ENCODE data around the gene UBE2Q1. TPM values are rescaled to one million over a fixed set of nuclear protein-coding genes. Genes with fewer than 3 reads are reported as not detected.

UBE2Q1 gene
- total and polyA plus RNA-seq, 3 donors from 2014 or later: 63.5 to 128 (median 65.2) TPM

DNA sequence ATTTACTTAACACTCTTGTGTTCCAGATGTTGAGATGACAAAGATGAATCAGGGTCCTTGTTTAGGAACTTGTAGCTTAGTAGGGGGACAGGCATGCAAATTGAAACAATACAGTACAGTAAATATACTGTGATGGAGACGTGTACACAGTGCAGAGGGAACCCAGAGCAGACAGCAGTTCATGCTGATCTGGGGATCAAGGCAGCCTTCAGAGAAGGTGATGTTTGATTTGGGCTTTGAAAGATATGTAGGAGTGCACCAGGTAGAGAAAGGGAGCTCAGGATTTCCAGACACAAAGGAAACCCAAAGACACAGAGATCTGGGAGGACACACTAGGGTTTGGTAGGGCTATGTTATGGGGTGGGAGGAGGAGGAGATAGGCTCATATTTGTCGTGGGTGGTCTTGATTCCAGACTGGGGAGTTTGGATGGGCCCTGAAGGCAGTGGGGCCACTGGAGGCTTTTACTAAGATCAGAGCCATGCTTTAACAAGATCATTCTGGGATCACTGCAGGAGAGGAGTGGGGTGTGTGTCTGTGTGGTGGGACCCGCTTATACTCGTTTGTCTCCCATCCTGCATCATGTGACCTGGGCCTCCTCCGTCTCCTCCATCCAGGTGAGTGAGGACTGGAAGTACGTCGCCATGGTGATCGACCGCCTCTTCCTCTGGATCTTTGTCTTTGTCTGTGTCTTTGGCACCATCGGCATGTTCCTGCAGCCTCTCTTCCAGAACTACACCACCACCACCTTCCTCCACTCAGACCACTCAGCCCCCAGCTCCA is 16.9 kb upstream of the UBE2Q1 start:
- no peak for DNase-seq
- Histone ChIP-seq H3K9me3 (no peaks in the 10 kb centered on the region), H3K27me3 (no peaks in the 10 kb centered on the region), H3K4me3 (no peak overlapping the region), H3K27ac (no peak overlapping the region), H3K4me1 (peaks cover 10% of the 10 kb centered on the region), H3K36me3 (ENCODE audit: low read depth, missing control alignments) (no peaks in the 10 kb centered on the region)
- 83 to 84% methylated on average over 10 of the region's 10 CpGs for WGBS, 2 donors
- intact Hi-C loops (cut with DNase I; ENCODE audit: low total_unique reads): no loop called here
- TF ChIP-seq, protein P1, sequence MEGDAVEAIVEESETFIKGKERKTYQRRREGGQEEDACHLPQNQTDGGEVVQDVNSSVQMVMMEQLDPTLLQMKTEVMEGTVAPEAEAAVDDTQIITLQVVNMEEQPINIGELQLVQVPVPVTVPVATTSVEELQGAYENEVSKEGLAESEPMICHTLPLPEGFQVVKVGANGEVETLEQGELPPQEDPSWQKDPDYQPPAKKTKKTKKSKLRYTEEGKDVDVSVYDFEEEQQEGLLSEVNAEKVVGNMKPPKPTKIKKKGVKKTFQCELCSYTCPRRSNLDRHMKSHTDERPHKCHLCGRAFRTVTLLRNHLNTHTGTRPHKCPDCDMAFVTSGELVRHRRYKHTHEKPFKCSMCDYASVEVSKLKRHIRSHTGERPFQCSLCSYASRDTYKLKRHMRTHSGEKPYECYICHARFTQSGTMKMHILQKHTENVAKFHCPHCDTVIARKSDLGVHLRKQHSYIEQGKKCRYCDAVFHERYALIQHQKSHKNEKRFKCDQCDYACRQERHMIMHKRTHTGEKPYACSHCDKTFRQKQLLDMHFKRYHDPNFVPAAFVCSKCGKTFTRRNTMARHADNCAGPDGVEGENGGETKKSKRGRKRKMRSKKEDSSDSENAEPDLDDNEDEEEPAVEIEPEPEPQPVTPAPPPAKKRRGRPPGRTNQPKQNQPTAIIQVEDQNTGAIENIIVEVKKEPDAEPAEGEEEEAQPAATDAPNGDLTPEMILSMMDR (IDR thresholded peaks at IDR 0.05): no peak
- TF ChIP-seq POLR2A (IDR thresholded peaks at IDR 0.05): no peak

DNA sequence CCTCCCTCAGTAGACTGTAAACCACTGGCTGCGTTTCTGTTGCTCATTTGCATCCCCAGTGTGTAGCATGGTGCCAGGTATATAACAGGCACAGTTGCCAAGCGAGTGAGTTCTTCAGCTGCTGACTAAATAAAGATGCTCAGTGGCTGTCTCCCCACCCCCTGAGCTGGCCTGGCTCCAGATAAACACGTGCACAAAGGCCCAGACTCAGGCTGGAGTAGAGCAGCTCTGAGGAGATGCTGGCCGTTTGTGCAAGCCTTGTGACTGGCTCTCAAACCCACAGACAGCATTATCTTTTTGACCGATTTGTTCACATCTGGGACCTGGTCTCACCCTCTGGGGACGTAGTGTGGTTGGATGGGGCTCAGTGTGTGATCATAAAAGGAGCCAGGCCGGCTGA is 16.3 kb upstream of the UBE2Q1 start:
- TF ChIP-seq, protein P1 (IDR thresholded peaks at IDR 0.05): no peak
- no peak for TF ChIP-seq POLR2A (IDR thresholded peaks at IDR 0.05)
- no peak overlapping the region for H3K27ac ChIP-seq
- H3K4me1 ChIP-seq: peaks cover 10% of the 10 kb centered on the region
- H3K27me3 ChIP-seq: no peaks in the 10 kb centered on the region
- no peaks in the 10 kb centered on the region for H3K9me3 ChIP-seq
- no peaks in the 10 kb centered on the region for H3K36me3 ChIP-seq (ENCODE audit: low read depth, missing control alignments)
- intact Hi-C loops (cut with DNase I; ENCODE audit: low total_unique reads): no loop called here
- no peak overlapping the region for H3K4me3 ChIP-seq
- 43 to 44% methylated on average over 6 to 7 of the region's 7 CpGs for WGBS, 2 donors
- no peak for DNase-seq

DNA sequence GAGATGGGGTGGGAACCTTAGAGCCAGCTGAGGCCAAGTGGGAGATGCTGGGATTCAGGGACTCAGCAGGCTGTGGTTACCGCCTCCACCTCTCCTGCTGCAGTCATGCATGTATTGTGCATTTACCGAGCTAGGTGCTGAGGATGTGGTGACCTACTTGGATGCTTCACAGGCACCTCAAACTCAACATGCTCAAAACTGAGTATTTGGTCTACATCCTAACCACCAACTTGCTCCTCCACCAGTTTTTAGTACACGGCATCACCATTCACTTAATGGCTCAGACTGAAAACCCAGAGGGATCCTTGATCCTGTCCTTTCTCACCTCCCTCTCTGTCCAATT is 14.7 kb upstream of the UBE2Q1 start:
- 80 to 93% methylated on average over 2 to 3 of the region's 3 CpGs for whole genome bisulfite sequencing, 2 donors

DNA sequence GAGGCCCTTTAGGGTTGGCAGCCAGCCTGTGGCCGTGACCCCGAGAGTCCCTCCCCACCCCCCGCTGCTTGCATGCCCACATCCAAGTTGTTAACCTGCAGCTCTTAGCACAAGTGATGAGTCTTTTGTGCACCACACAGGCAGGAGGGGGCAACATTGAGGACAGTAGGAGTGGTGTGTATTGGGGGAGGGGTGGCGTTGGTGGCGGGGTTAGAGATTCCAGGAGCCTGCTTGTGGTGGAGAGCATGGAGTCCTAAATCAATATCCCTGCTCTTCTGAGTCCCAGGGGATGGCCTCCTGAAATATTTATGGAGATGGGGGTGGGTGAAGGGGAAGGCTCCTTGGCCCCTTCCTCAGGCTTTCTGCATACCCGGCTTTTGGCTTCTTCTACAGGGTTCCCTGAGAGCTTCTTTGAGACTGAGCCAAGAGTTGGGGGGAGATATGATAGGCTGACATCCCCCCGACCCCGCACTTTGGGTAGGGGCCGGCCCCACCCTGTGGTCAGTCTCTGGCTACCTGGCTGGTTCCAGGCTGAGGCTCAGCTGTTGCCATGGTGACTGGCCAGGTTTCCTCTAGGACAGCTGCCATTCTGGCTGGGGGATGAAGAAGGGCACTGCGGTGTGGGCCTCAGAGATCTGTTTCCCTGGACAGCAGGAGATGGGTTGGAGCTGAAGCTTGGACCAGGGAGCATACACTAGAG is 14.2 kb upstream of the UBE2Q1 start:
- H3K36me3 ChIP-seq (ENCODE audit: low read depth, missing control alignments): no peaks in the 10 kb centered on the region
- intact Hi-C loops (cut with DNase I; ENCODE audit: low total_unique reads): no loop called here
- H3K9me3 ChIP-seq: no peaks in the 10 kb centered on the region
- 46 to 55% methylated on average over 3 to 10 of the region's 10 CpGs for WGBS, 2 donors
- H3K4me3 ChIP-seq: no peak overlapping the region
- no peak overlapping the region for H3K27ac ChIP-seq
- TF ChIP-seq, protein P1 (IDR thresholded peaks at IDR 0.05): no peak
- peaks cover 7% of the 10 kb centered on the region for H3K4me1 ChIP-seq
- no peaks in the 10 kb centered on the region for H3K27me3 ChIP-seq
- no peak for DNase-seq

More for the DNA sequence above, 14.7 kb upstream of the UBE2Q1 start:
- intact Hi-C loops (cut with DNase I; ENCODE audit: low total_unique reads): no loop called here
- Histone ChIP-seq H3K36me3 (ENCODE audit: low read depth, missing control alignments) (no peaks in the 10 kb centered on the region), H3K27ac (no peak overlapping the region), H3K9me3 (no peaks in the 10 kb centered on the region), H3K4me3 (no peak overlapping the region), H3K27me3 (no peaks in the 10 kb centered on the region), H3K4me1 (peaks cover 9% of the 10 kb centered on the region)
- no peak for DNase-seq
- no peak for TF ChIP-seq POLR2A (IDR thresholded peaks at IDR 0.05)
- TF ChIP-seq, protein P1 (IDR thresholded peaks at IDR 0.05): no peak

Data from testis (tissue), 3 donors.